ENCODE results near the gene LRIG1.

DNA sequence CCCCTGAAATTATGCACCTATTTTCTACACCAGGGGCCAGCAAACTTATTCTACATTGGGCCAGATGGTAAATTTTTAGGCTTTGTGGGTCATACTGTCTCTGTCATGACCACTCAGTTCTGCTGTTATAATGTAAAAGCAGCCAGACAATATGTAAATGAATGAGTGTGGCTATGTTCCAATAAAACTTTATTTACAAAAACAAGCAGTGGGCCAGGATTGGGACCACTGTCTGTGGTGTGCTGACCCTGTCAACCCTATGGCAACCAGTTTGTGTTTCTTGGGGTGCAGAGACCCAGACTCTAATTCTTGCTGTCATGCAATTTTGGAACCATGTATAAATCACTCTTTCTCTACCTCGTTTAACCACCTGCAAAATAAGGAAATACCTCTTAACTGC is 74.7 kb downstream of the LRIG1 start:
- TF ChIP-seq, protein P1, sequence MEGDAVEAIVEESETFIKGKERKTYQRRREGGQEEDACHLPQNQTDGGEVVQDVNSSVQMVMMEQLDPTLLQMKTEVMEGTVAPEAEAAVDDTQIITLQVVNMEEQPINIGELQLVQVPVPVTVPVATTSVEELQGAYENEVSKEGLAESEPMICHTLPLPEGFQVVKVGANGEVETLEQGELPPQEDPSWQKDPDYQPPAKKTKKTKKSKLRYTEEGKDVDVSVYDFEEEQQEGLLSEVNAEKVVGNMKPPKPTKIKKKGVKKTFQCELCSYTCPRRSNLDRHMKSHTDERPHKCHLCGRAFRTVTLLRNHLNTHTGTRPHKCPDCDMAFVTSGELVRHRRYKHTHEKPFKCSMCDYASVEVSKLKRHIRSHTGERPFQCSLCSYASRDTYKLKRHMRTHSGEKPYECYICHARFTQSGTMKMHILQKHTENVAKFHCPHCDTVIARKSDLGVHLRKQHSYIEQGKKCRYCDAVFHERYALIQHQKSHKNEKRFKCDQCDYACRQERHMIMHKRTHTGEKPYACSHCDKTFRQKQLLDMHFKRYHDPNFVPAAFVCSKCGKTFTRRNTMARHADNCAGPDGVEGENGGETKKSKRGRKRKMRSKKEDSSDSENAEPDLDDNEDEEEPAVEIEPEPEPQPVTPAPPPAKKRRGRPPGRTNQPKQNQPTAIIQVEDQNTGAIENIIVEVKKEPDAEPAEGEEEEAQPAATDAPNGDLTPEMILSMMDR (IDR thresholded peaks at IDR 0.05) = no peak
- TF ChIP-seq EP300 (IDR thresholded peaks at IDR 0.05) = no peak
- no peak for TF ChIP-seq POLR2A (IDR thresholded peaks at IDR 0.05)

Data from tibial nerve (tissue), 4 donors.